HG02571 (cell line): ENCODE results near the gene CCNA2.

ENCODE experiments used
- ATAC-seq: cut with Tn5 transposase; IDR thresholded peaks from one replicate; pipeline ENCODE4 v1.9.1; 2021; ENCODE audit warnings: mild to moderate bottlenecking, moderate library complexity; ENCODE audit not compliant: unreplicated experiment

CCNA2 gene

DNA sequence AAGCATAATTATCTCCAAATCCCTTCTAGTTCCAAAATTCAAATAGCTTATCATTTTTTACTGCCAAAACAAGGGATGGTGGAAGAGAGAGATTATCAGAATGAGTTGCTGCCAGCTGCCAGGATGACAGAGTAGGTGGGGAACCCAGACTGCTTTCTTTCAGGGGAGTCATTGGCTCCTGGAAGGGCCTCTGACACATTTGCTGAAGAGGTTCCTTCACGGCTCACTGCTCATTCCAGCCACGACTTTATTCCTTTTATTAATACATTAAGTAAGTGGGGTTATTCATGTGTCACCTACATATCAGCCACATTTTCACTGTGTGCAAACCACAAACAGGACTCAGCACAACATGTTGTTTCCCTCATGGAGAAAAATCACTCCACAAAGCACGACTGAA lies 46.1 kb downstream of the CCNA2 start:
- no peak for ATAC-seq

GRCh38 chr4:121776610-121777401 lies 46.9 kb downstream of the CCNA2 start:
- no peak for ATAC-seq

DNA sequence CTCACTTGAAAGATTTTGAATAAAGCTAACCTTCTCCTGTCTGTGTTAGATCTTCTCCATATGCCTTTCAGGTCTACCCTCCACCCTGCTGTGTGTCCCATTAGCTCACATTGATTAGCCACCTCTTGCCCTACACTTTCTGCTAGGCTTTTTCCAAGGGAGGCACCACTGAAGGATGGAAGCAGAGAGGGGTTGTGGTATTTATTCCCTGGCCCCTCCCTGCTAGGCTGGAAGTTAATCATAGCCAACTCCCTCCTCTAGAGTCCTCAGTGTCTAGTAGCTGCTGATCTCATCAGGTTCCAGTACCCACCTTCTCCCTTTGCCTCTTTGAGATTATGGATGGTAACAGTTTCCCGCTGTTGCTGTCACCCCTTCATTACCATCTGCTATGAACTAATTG lies 49.8 kb downstream of the CCNA2 start:
- no peak for ATAC-seq

- no peak for ATAC-seq
Measured at GRCh38 chr4:121771869-121772268, 51.8 kb downstream of the CCNA2 start.

DNA sequence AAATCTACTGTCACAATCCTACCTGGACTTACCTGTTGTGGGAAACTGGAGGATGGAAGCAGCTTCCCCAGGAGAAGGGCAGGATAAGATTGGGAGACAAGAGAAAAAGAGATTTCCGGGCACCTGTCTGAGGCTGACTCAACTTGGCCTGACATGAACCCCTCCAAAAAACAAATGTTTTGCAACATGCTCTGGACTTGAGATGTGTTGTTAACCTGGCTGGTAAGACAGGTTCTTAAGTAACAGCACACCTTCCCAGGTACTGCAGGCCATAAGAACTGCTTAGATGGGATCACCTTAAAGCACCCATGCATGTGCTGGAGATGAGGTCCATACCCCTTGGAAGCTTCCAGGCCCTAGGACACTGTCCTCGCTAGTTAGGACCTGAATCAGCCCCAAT lies 54.3 kb downstream of the CCNA2 start:
- ATAC-seq: no peak

GRCh38 chr4:121767166-121767565 lies 56.5 kb downstream of the CCNA2 start:
- ATAC-seq: no peak
